Measurements from ENCODE around the gene DIS3L2.

DIS3L2 gene

DNA sequence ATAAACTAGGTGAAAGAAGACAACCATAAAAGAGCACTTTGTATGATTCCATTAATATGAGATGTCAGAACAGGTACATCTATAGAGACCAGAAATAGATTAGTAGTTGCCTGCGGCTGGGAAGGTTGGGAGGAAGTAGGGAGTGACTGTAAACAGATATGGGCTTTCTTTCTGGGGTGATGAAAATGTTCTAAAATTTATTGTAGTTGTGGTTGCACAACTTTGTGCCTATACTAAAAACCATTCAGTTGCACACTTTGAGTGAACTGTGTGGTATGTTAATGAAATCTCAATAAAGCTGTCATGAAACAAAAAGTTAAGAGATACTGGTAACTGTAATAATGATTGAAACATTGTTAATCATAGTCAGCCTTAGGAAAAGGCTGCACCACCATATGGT lies 264.4 kb downstream of the DIS3L2 start:
- no peak for DNase-seq (ENCODE audit: low read depth in 2 of 3, low spot score in 1 of 3)

DNA sequence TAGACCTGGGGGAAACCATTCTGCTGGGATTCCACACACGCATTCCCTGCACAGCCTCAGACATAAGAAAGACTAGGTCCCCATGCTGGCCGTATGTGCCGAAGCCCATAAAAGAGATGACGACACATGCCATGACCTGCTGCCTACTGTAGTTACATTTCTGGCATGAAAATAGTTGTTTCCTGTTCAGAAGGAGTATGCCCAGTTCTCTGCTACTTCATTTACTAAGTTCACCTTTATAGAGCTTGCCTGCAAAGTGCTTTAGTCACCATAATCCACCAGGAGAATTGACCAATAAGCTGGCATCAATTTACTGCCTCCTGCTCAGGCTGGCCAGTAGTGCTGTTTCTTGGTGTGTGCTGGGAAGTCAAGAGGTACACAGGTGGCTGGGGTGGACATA lies 266.8 kb downstream of the DIS3L2 start:
- DNase-seq (ENCODE audit: low read depth in 2 of 3, low spot score in 1 of 3): no peak

DNA sequence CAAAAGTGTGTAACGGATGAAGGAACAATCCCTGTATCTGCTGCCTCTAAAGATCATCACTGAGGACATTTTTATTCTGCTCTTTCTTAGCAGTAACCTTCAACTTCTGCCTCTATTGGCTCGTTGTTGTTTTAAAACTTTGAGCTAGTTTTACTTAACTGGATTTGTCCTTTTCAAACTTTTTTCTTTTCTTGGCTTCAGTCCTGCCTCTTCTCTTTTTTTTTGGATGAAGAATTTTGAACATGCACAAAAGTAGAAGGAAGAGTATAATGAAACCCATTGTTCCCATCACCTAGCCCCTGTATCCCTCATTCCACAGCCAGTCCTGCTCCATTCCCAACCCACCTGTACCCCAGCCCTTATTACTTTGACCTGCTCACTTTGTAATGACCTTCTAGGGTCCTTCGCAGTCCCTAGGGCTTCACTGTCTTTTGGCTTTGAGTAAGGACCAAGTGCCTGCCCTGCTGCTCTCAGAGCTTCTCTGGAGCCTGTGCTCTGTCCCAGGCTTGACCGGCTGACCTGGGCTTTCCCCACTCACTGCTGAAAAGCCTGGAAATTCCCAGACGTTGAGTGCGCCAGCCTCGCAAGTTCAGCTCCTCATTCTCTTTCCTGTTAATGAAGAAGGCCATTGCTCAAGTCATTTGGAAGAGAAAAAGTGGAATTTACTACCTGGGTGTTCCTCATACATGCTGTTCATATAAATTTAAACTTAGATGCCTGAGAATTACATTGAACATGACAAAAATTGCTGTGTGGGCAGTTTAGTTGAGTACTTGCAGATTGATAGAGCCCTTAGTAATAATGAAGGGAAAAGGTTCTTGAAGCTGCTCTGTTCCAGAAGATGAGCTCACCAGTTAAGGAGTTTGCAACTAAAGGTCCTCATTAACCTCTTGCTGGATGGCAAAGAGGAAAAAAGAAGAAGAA lies 267.7 kb downstream of the DIS3L2 start:
- DNase-seq (ENCODE audit: low read depth in 2 of 3, low spot score in 1 of 3): no peak

DNA sequence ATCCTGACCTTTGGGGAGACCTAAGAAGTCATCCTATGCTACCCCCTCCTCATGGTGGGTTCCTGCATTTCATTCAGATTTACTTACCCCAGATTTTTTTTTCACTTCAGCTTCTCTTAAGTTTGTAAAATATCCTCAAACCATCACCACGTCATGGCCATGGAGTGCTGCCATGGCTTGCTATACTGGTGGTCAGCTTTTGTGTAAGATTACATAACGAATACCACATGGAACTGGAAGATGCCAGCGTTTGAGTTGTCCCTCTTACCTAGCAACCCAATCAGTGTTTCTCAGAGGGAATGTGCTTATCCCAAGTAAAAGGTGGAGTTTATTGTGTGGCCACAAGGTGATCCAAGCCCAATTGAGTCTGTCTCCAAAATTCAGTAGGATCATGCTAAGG lies 268.4 kb downstream of the DIS3L2 start:
- DNase-seq (ENCODE audit: low read depth in 2 of 3, low spot score in 1 of 3): no peak

DNA sequence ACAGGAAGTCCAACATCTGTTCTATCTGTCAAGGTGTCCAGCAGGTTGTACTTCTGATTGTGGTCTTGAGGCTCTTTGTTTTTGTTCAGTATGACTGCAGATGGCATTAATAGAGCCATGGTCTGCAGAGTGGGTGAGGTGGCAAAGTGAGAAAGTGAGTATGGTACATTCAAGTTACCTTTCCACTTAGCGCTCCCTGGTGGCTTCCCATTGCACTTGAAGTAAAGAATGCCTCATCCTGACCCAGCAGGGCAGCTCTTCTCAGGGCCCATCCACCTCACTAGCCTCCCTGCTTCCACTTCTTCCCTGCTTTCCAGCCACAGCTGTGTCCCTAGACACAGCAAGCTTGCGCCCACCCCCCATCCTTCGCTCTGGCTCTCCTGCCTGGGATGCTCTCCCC lies 269.0 kb downstream of the DIS3L2 start:
- peak; percentile 12 to 27 (median 13) for DNase-seq (ENCODE audit: low read depth in 2 of 3, low spot score in 1 of 3)

DNA sequence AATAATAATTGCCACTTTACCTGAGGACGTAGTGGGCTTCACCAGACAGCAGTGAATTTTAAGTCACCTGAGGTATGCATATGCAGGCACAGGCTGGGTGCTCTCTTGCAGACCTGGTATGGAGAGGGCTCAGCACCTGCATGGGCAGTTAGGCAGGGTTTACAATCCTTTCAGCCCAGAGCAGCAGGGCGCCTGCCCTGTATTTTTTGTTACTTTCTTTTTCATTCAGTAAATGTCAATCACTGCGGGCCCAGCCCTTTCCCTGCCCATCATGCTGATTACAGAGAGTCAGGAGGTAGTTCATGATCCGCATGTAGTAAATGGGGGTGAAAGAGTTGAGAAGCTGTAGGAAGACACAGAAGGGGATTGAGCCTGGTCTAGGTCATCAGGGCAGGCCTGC lies 270.0 kb downstream of the DIS3L2 start:
- DNase-seq (ENCODE audit: low read depth in 2 of 3, low spot score in 1 of 3): no peak

DNA sequence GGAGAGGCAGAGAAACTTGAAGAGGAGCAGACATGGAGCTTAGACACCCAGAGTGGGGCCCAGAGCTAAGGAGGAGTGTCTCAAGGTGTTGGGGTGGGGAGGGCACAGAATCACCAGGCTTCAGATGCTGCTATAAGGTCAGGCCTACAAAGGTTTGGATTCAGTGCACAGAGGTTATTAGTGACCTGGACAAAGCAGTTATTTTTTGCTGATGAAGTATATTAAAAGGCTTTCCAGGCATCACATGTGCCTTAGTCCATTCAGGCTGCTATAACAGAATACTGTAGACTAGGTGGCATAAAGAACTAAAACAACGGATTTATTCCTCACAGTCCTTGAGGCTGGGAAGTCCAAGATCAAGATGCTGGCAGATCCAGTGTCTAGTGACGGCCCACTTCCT lies 271.4 kb downstream of the DIS3L2 start:
- no peak for DNase-seq (ENCODE audit: low read depth in 2 of 3, low spot score in 1 of 3)

DNA sequence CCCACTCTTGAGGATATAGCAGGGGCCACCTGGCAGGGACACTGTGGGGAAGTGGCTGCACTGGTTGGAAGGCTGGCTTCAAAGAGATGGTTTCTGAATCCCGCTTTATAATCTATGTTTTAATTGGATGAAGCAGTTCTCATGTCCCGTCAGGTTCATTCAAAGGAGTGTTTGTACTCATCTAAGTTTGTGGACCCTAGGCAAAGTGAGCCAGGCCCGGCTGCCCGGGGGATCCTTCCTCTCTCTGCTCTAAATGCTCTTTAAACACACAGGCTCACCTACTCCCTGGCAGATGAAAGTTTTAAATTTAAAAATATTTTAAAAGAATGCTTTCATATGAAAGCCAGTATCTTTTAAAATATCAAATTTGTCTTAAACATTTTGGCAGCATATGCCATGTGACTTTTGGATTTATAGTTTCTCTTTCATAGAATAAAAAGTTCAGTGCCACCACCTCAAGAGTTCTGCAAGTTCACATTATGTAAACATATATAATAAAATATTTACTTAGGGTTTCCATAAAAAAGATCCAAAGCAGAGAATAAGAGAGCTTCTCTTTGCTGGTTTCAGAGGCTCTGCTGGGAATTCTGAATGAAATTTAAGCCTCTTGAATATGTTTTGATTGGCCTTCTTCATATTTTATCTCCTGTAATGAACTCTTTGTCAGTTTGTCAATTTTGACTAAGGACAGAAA lies 273.6 kb downstream of the DIS3L2 start:
- DNase-seq (ENCODE audit: low read depth in 2 of 3, low spot score in 1 of 3): no peak

DNA sequence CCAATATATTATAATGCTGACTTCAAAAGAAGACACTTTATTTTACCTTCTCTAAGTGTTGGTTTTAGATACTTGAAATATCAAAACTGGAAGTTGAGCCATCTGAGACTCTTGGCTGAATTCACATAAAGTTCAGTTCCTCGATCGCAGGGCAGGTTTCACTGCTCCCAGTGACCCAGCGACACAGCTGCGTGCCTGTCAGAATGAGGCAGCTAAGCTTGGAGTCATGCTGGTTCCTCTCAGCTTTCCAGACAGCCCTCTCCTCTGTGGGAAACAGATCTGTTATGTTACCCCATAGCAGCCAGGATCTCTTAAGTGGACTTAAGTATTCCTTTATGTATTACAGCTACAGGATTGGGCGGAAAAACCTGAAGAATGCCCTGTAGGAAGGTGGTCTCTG lies 274.2 kb downstream of the DIS3L2 start:
- no peak for DNase-seq (ENCODE audit: low read depth in 2 of 3, low spot score in 1 of 3)

DNA sequence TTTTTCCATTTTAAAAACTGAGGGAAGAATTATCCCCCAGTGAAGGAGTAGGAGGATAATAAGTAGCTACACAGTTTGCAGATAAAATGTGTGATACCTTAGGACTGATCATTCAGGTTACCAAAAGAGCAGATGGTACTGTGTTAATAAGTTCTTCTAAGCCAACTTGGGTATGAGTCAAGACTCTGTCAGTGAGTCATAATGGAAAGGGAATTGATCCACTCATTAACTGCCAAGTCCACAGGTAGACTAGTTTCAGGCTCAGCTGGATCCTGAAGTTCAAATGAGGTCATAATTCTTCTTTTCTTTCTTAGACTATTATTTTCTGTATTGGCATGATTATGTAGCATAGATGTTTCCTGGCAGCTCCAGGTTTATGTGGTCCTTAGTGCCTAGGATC lies 274.7 kb downstream of the DIS3L2 start:
- DNase-seq (ENCODE audit: low read depth in 2 of 3, low spot score in 1 of 3): no peak

DNA sequence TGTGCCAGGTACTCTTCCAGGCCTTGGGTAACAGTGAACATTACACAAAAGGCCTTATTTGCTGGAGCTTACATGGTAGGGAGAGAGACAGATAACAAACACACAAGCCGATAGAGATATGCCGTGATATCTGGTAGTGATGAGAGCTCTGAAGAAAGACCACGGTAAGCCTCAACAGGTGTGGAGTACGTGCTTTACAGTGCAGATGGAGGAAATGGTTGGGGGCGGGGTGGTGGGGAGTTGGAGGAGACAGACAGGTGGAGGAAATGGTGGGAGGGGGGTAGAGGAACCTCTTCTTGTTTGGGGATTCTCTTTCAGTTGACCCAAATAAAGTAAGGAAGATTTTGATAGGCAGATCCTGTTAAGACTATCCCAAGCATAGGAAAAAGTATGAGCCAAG lies 276.0 kb downstream of the DIS3L2 start:
- DNase-seq (ENCODE audit: low read depth in 2 of 3, low spot score in 1 of 3): no peak

DNA sequence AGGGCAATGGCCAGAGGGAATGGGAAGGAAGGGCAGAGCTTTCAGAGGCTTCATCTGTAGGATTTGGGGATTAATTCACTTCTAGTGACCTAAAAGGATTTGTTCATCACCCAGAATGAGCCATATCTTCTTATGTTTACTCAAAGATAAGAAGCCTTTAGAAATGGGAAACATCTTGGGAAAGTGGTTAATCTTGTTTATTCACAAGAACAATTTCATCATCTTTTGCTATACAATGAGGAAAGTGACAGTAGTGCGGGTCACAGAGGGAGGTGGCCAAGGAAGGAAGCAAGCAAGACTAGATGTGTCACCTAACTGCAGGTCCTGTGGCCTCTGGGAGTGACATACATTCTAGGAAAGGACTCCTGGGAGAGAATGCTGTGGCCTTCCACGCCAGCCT lies 276.6 kb downstream of the DIS3L2 start:
- no peak for DNase-seq (ENCODE audit: low read depth in 2 of 3, low spot score in 1 of 3)

DNA sequence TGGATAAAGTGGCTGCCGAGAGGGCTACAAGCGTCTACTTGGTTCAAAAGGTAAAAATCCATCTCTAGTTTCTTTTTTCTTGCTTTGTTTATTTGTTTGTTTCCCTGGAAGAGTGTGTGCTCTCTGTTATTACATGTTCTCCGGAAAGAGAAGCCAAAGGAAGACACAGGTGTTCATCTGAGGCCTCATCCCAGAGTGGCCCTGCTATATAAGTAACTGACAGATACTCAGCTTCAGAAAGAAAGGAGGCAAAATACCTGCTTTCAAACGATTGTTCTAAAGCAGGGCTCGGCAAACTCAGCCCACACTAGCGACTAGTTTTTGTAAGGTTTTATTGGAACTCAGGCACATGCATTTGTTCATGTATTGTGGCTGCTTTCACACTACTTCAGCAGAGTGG lies 277.1 kb downstream of the DIS3L2 start:
- DNase-seq (ENCODE audit: low read depth in 2 of 3, low spot score in 1 of 3): no peak

DNA sequence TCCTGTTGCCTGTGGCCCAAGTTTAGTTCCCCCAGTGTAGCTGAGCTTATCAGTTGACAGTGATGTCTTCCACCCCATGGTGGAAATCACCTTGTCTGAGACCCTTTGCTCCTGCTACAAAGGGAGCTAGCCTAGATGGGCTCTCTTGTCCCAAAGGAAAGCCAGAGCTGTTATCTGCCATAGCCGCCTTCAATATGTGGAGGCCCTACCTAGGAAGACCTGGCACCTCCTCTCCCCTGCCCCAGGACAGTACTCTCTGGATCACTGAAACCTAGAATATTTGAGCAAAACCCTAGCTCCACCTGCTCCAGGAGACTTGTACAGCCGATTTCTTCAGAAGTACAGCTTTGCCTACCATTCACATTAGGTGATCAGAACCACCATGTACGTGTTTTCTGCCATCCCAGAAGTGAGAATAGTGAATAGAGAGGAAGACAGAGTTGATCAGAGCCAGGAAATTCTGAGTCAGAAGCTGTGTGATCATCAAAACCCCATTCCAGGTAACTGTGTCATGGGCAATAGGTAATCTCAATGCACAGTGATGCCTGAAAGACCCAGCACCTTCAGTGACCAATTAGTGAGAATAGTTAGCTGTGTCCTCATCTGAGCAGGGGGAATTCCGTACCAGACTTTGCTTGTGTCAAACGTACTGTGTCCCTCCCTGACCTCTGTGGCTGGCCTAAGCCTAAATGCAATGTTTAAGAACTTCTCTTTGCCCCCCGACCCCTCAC lies 278.6 kb downstream of the DIS3L2 start:
- peak in 2 of 3 donors; percentile 11 to 20 for DNase-seq (ENCODE audit: low read depth in 2 of 3, low spot score in 1 of 3)

DNA sequence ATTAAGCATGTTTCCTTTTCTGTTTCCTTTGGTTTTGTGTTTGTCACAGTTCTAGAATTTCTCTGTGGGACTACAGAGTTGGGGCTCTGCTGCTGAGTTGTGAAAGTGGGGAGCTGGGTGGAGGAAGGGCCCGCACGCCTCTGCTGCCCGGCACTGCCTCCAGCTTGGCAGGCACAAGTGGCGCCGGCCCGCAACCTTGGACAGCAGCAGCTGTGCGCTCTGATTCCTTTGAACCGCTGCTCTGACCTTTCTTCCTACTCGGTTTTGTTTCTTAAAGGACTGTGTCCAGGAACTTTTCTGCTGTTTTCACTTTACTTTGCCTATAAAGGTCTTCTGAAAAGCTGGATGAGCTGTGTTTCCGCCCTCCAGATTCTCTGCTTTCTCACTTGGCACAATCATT lies 279.4 kb downstream of the DIS3L2 start:
- no peak for DNase-seq (ENCODE audit: low read depth in 2 of 3, low spot score in 1 of 3)

DNA sequence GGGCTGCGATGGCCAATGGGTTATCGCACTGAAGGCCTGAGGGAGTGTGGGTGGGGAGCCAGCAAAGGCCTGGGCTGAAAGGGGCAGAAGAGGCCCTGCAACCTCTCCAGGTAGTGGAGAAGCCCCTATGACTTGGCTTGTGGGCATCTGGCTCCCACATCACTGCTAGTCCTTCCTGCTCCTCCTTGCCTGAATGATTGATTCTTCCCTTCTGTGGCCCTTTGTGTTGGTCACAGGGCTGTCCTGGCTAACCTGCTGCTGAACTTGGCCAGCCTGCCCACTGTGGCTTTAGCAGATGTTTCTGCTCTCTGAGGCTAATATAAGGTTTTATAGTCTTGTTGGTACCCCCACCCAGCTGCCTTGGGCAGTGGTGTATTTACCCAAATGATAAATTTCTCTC lies 280.8 kb downstream of the DIS3L2 start:
- no peak for DNase-seq (ENCODE audit: low read depth in 2 of 3, low spot score in 1 of 3)

DNA sequence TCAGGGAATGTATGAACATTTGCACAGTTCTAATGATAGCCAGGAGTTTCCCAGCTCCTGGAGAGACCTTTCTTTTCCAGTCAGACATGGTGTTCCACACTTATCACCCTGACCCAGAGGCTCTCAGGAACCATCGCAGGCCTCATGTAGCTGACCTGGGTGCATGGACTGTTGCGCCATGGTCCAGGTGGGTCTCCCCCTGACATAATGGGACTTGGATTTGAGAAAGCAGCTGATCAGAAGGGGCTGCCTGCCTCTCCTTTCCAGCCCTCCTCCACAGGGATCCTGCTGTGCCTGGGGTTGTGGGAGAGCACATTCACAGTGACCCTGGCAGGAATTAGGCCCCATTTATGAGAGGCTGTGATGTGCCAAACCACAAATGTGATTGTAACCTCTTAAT lies 283.6 kb downstream of the DIS3L2 start:
- DNase-seq (ENCODE audit: low read depth in 2 of 3, low spot score in 1 of 3): no peak

DNA sequence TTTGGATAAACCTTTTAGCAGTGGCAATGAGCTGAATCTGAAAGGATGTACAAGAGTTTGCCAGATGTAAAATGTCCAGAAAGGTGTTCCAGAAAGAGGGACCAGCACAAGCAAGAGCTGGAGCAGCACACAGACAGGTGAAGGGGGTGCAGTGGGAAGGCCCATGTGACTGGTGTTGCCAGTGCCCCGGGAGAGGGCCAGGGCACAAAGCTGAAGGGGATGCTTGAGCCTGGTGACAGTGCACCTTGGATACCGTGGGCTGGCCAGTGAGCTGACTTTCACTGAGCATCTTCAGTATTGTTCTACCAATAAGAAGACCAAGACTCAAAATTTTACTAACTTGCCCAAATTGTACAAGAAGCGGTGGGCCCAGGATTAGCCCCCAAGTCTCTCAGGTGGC lies 284.7 kb downstream of the DIS3L2 start:
- no peak for DNase-seq (ENCODE audit: low read depth in 2 of 3, low spot score in 1 of 3)

DNA sequence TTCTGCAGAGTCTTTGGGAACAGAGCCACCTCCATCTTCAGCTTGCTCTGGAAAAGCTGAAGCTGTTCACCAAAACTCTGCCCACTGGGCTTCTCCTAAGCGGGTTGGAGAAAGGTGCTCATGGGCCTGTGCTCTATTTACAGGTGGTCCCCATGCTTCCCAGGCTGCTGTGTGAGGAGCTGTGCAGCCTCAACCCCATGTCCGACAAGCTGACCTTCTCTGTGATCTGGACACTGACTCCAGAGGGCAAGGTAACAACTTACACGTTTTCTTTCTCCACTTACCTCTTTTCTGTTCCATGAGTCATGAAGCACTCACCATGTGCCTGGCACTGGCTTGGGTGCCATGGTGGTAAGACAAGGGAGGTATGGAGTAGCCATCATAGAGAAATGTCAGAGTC lies 287.6 kb downstream of the DIS3L2 start:
- no peak for DNase-seq (ENCODE audit: low read depth in 2 of 3, low spot score in 1 of 3)

DNA sequence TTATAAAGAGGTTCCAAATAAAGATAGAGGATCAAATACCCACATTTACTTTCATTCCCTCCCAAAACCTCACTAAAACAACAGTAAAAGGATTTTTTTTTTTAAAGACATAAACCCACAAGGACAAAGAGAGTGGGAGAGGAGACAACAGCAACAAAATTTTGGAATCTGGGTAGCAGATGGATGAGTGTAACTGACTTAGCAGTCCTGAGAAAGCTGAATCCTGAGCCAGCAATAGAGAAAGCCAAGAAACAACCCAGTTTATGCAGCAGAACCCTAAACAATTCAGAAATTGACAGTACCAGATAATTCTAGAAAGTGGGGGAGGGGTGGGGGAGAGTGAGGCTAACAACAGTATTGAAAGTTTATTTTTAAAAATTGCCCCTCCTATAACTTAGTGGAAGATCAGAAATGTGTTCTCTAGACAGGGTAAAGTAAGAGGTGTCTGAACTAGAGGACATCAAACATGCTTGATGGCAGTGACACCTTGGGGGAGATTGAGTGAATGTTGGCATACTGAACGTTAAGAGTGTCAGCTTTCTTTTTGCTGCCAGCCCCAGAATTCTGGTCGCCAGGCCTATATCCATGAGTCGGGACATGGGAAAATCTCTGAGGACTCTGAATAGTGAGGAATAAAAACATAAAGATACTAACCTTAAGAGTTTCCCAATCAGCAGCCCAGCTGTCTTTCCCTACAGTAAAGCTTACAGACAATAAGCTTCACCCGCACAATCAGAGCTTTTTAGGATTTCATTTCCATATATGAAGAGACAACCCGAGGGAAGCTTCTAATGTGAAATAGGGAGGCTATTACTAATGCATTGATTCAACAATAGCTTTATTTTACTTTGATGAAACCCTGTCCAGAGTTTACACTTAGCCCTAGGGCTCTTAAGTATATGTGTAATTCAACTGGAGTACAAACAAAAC lies 289.0 kb downstream of the DIS3L2 start:
- DNase-seq (ENCODE audit: low read depth in 2 of 3, low spot score in 1 of 3): no peak

DNA sequence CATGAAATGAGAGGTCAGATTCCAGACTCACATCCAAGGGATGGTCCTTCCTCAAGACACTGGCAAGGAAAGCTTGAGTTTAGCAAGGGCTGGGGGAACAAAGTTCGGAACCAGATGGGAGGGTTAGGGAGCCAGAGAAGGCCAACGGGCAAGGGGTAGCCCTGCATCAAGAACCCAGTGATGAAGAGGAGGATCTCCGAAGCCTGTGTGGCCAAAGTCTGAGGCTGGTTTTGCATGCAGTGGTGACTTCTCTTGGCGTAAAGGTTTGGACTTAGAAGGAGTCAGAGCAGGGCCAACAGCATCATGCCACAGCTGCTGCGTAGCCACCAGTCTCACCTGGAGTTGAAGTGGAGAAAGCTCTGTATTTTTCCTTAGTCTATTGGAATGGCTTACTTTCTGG lies 293.5 kb downstream of the DIS3L2 start:
- DNase-seq (ENCODE audit: low read depth in 2 of 3, low spot score in 1 of 3): no peak

Measured in stimulated activated CD4-positive, alpha-beta T cell treated with anti-CD3 and anti-CD28 coated beads, Interleukin-12 subunit alpha, Interleukin-12 subunit beta, amount 100 ng/mL, for 48 hours (primary cell).